Upper lobe of right lung (tissue), 1 donor: ENCODE results near the gene TMOD1. TPM values are rescaled to one million over a fixed set of nuclear protein-coding genes. Genes with fewer than 3 reads are reported as not detected.

Source experiments
- ATAC-seq: fragments of 200-7000 bp; cut with Tn5 transposase; one replicate; pipeline ENCODE4 v1.9.1; 2020; ENCODE audit warnings: mild to moderate bottlenecking, moderate library complexity
- DNase-seq: peaks from one replicate; pipeline ENCODE4 v3.0.0-alpha.2; 2020
- H3K27ac ChIP-seq: fragments of 200-600 bp; one replicate; pipeline ENCODE4 v1.8.0; 2022
- H3K27me3 ChIP-seq: fragments of 200-600 bp; one replicate; pipeline ENCODE4 v1.8.0; 2022; ENCODE audit warnings: mild to moderate bottlenecking
- H3K36me3 ChIP-seq: fragments of 200-600 bp; one replicate; pipeline ENCODE4 v1.8.0; 2022
- H3K4me1 ChIP-seq: fragments of 200-600 bp; one replicate; pipeline ENCODE4 v1.8.0; 2022
- H3K4me3 ChIP-seq: fragments of 200-600 bp; one replicate; pipeline ENCODE4 v1.8.0; 2022; ENCODE audit warnings: mild to moderate bottlenecking
- H3K9me3 ChIP-seq: fragments of 200-600 bp; one replicate; pipeline ENCODE4 v1.8.0; 2022
- intact Hi-C: fragments of 100-400 bp; cut with DNase I; formaldehyde crosslinking; loops from one replicate; pipeline ENCODE4 v1.11.0; 2022
- total RNA-seq: library from RNA; stranded (reverse); fragmentation: NEBNext Ultra II Directional; extraction: Animal tissue kit (Norgen Biotek cat#: 25700); gene quantifications from one replicate; pipeline ENCODE4 v1.2.1, GENCODE V29; 2021
- TF ChIP-seq, protein P1 (sequence below): fragments of 200-600 bp; IDR thresholded peaks from one replicate; pipeline ENCODE4 v1.8.0; 2022; ENCODE audit warnings: antibody characterized with exemption
- donor health status: DM: no; HTN: yes; CAD: no; lungs with severe emphysema.

Gene TMOD1
- total RNA-seq, 1 donor from 2014 or later = 11.3 TPM

DNA sequence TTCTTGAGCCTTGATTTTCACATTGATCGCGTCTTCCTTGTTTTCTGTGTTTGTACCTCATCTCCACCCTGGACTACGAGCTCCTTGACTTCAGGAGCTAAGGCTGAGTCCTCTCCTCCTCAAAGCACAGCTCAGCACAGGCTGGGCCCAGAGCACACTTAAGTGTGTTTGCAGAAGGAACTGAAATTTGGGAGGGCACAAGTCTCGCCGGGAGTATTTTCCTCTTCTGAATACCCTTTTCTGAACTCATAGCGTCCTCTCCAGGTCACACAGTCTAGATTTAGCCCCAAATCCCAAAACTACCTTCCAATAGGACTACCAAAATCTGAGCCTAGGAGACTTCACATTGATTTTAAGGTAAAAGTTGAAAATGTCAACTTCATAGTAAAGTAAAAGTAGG, 90.1 kb downstream of the TMOD1 start:
- intact Hi-C loops = no loop called here
- no peaks in the 10 kb centered on the region for H3K27me3 ChIP-seq
- no peak for DNase-seq
- peak; percentile 72 for ATAC-seq
- H3K36me3 ChIP-seq = no peaks in the 10 kb centered on the region
- H3K27ac ChIP-seq = no peak overlapping the region
- H3K9me3 ChIP-seq = no peaks in the 10 kb centered on the region
- no peaks in the 10 kb centered on the region for H3K4me1 ChIP-seq
- TF ChIP-seq, protein P1, sequence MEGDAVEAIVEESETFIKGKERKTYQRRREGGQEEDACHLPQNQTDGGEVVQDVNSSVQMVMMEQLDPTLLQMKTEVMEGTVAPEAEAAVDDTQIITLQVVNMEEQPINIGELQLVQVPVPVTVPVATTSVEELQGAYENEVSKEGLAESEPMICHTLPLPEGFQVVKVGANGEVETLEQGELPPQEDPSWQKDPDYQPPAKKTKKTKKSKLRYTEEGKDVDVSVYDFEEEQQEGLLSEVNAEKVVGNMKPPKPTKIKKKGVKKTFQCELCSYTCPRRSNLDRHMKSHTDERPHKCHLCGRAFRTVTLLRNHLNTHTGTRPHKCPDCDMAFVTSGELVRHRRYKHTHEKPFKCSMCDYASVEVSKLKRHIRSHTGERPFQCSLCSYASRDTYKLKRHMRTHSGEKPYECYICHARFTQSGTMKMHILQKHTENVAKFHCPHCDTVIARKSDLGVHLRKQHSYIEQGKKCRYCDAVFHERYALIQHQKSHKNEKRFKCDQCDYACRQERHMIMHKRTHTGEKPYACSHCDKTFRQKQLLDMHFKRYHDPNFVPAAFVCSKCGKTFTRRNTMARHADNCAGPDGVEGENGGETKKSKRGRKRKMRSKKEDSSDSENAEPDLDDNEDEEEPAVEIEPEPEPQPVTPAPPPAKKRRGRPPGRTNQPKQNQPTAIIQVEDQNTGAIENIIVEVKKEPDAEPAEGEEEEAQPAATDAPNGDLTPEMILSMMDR = no peak
- no peak overlapping the region for H3K4me3 ChIP-seq

DNA sequence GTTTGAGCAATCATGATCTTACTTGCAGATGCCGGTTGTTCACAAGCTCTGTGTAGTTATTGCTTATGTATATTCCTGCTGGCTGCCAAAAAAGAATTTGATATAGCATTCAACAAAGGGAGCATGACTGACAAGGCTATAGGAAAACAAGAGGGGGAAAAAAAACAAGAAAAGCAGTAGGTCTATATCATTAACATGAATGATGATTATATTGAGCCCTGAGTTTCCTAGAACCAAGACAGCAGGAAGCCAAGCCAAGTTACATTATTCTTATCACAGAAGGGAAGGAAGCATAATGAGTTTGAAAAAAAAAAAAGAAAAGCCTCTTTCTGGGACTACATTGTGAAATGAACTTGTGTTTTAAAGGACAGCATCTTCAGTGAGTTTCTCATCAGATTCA, 90.7 kb downstream of the TMOD1 start:
- no peak for ATAC-seq
- TF ChIP-seq, protein P1 = no peak
- no peak overlapping the region for H3K4me3 ChIP-seq
- intact Hi-C loops = no loop called here
- no peak for DNase-seq
- no peaks in the 10 kb centered on the region for H3K4me1 ChIP-seq
- H3K36me3 ChIP-seq = no peaks in the 10 kb centered on the region
- H3K9me3 ChIP-seq = no peaks in the 10 kb centered on the region
- H3K27me3 ChIP-seq = no peaks in the 10 kb centered on the region
- H3K27ac ChIP-seq = no peak overlapping the region

DNA sequence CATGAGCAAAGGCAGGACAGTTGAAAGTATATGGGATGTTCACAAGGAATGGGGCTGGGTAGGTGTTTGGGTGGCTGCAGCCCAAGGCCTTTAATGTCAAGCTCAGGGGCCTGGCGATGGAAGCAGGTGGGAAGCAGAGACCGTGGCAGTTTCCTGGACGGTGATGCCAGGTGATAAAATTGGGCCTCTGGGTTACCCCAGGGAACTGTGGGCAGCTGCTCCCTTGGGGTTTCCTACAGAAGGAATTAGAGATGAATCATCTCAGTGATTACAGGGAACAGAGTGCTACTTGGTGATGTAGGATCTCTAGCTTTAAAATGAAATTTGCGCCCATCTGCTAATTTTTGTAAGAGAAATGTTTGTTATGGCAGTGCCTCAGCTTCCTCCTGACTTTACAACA, 92.5 kb downstream of the TMOD1 start:
- Histone ChIP-seq H3K36me3 (no peaks in the 10 kb centered on the region), H3K9me3 (no peaks in the 10 kb centered on the region), H3K4me1 (peaks cover 5% of the 10 kb centered on the region), H3K27me3 (no peaks in the 10 kb centered on the region), H3K27ac (no peak overlapping the region), H3K4me3 (no peak overlapping the region)
- DNase-seq = no peak
- no peak for ATAC-seq
- TF ChIP-seq, protein P1 = no peak
- intact Hi-C loops = no loop called here

DNA sequence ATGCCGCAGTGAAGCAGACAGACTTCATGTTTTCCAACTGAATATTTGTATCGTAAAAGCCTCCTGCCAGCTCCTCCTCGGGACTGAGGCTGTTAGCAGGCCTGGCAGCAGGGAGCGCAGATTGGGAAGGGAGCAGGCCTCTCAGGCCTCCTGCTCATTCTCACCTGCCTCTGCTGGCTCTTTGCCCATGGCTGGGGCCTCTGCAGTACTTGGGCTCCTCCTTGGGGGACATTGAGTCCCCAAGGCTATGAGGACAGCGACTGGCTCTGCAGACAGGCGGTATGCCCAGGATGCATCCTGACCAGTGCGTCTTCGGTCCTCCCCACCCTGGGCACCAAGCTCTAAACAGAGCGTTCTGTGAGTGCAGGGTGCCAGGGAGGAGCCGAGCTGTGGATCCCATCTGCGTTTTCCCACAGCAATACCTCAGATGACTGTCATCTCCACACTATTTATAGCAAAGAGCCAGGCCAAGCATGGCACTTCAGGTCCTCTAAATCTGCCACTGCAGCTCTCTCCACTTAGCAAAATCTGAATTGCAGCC, 93.0 kb downstream of the TMOD1 start:
- no peaks in the 10 kb centered on the region for H3K9me3 ChIP-seq
- no peaks in the 10 kb centered on the region for H3K27me3 ChIP-seq
- DNase-seq (no peak), ATAC-seq (peak; percentile 21)
- no peak overlapping the region for H3K4me3 ChIP-seq
- peaks cover 3% of the 10 kb centered on the region for H3K36me3 ChIP-seq
- intact Hi-C loops = no loop called here
- TF ChIP-seq, protein P1 = no peak
- peaks cover 6% of the 10 kb centered on the region for H3K4me1 ChIP-seq
- no peak overlapping the region for H3K27ac ChIP-seq

DNA sequence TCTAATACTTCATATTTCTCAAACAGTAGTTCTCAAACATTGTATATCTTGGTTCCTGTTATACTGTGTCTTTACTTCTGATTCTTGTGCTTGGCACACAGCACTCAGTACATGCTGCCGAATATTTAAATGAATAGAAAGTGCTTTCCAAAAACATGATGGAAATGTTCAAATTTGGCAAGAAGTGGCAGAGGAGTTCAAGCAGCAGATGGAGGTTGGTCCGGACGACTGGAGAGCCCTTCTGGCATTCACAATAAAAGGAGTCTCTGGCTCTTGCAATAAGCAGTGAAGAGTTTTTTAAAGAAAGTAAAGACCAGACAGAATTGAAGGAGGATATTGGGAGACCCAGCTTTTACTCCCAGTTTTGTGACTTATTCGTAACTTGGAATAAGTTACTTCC, 95.4 kb downstream of the TMOD1 start:
- ATAC-seq = no peak
- DNase-seq = no peak
- TF ChIP-seq, protein P1 = no peak
- no peaks in the 10 kb centered on the region for H3K27me3 ChIP-seq
- peaks cover 27% of the 10 kb centered on the region for H3K36me3 ChIP-seq
- H3K4me1 ChIP-seq = peaks cover 6% of the 10 kb centered on the region
- intact Hi-C loops = loop anchor here (5.0 kb wide), 1 partner anchor 130 kb away; no protein-coding TSS in a partner anchor
- H3K27ac ChIP-seq = no peak overlapping the region
- no peaks in the 10 kb centered on the region for H3K9me3 ChIP-seq
- no peak overlapping the region for H3K4me3 ChIP-seq
